ENCODE measurements around the gene PRPF19.

DNA sequence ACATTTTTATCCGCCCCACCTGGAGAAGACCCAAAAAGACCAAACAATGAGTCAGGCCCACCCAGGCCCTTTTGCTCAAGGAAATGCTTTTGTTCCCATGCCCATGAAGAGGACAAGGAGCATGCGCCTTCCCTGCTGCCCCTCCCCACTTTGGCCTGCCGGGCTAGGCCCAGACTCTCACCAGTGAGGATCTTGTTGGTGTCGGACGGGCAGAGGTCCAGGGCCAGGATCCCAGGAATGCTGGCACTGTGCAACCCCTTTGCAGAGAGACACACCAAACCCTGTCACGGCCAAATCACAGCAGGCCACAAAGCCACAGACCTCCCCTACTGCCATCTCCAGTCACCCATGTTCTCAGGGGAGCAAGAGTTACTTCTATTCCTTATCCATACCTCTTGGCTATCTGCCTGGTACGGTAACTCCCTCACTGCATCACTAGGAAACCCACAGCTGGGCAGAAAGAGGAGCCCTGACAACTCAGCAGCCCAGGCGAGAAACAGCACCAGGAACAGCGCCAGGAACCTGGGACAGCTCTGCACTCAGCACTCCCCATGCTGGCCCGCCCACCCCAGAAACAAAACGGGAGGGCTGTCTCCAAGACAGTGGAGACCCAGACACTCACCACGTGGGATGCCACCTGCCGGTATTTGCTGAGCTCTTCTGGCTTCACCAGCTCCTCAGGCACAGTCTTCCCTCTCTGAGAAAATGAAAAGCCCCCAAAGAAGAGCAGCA is 5.5 kb downstream of the PRPF19 start:
- TF ChIP-seq EZH2 (IDR thresholded peaks at IDR 0.05; ENCODE audit: insufficient read depth, low read length), result no peak
- TF ChIP-seq, protein P1, sequence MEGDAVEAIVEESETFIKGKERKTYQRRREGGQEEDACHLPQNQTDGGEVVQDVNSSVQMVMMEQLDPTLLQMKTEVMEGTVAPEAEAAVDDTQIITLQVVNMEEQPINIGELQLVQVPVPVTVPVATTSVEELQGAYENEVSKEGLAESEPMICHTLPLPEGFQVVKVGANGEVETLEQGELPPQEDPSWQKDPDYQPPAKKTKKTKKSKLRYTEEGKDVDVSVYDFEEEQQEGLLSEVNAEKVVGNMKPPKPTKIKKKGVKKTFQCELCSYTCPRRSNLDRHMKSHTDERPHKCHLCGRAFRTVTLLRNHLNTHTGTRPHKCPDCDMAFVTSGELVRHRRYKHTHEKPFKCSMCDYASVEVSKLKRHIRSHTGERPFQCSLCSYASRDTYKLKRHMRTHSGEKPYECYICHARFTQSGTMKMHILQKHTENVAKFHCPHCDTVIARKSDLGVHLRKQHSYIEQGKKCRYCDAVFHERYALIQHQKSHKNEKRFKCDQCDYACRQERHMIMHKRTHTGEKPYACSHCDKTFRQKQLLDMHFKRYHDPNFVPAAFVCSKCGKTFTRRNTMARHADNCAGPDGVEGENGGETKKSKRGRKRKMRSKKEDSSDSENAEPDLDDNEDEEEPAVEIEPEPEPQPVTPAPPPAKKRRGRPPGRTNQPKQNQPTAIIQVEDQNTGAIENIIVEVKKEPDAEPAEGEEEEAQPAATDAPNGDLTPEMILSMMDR (IDR thresholded peaks at IDR 0.05; ENCODE audit: insufficient read depth, low read depth, low read length), result no peak

Measured in astrocyte (in vitro differentiated cells and primary cell).